Stomach (tissue), 9 donors: Measurements from ENCODE around the gene ARL15. TPM values are rescaled to one million over a fixed set of nuclear protein-coding genes. Genes with fewer than 3 reads are reported as not detected.

Experiments
- DNase-seq, 2 donors: peaks; one replicate each; pipeline versions ENCODE4 v3.0.0 to v3.0.0-alpha.2; 2013 to 2019
- H3K27ac ChIP-seq, 5 donors: fragments of 200-600 bp in 4 of 5; sonication (generic) in 4 of 5; one replicate each; pipeline ENCODE4 v1.5.1; 2013 to 2019; ENCODE audit warnings: mild to moderate bottlenecking in 1 of 5, moderate library complexity in 1 of 5
- H3K27me3 ChIP-seq, 3 donors: fragments of 200-600 bp; sonication (generic); one replicate each; pipeline ENCODE4 v1.5.1; 2017 to 2019; ENCODE audit warnings: mixed run types in 1 of 3
- H3K36me3 ChIP-seq, 4 donors: fragments of 200-600 bp; sonication (generic); 1 replicate in 3 of 4; 2 replicates in 1 of 4; pipeline ENCODE4 v1.5.1; 2016 to 2019
- H3K4me1 ChIP-seq, 4 donors: fragments of 200-600 bp; sonication (generic); one replicate each; pipeline ENCODE4 v1.5.1; 2016 to 2019
- H3K4me3 ChIP-seq, 4 donors: fragments of 200-600 bp; sonication (generic) in 3 of 4; one replicate each; pipeline ENCODE4 v1.5.1; 2016 to 2019; ENCODE audit warnings: mild to moderate bottlenecking in 1 of 4
- H3K9me3 ChIP-seq, 4 donors: fragments of 200-600 bp; sonication (generic); one replicate each; pipeline ENCODE4 v1.5.1; 2016 to 2019
- CTCF ChIP-seq, 7 experiments: fragments of 450-650 bp in 4 of 7; fragments of 200-600 bp in 3 of 7; sonication (generic) in 3 of 7; IDR thresholded peaks; one replicate each; pipeline ENCODE4 v1.5.1; 2016 to 2019; ENCODE audit warnings: antibody characterized with exemption in 7 of 7, control low read depth in 2 of 7, mild to moderate bottlenecking in 1 of 7
- EP300 ChIP-seq: sonication (generic); formaldehyde crosslinking; IDR thresholded peaks from one replicate; pipeline ENCODE4 v1.6.1; 2017; ENCODE audit warnings: antibody characterized with exemption
- POLR2A ChIP-seq, 4 donors: fragments of 450-650 bp; IDR thresholded peaks; one replicate each; pipeline ENCODE4 v1.6.1; 2016; ENCODE audit warnings: antibody characterized with exemption in 4 of 4, control low read depth in 2 of 4, mild to moderate bottlenecking in 1 of 4, moderate library complexity in 1 of 4
- POLR2AphosphoS5 ChIP-seq, 3 donors: sonication (generic); formaldehyde crosslinking; IDR thresholded peaks; one replicate each; pipeline ENCODE4 v1.6.1; 2016; ENCODE audit warnings: antibody characterized with exemption in 3 of 3
- whole genome bisulfite sequencing, 5 donors: extraction: QIAGEN DNeasy Blood & Tissue Kit in 3 of 5; methylation state at CpG; one replicate each; pipeline versions ENCODE4 v1.1.5 to v1.1.7; 2013 to 2018; 5-methylcytosine and 5-hydroxymethylcytosine counted together
- intact Hi-C: fragments of 100-400 bp; cut with DNase I; formaldehyde crosslinking; loops from one replicate; pipeline ENCODE4 v1.15.1; 2023; ENCODE audit warnings: low total_unique reads
- polyA plus RNA-seq, 3 donors: library from polyadenylated mRNA; stranded (reverse); fragments of 200-250 nt; gene quantifications; one replicate each; pipeline ENCODE4 v1.2.3, GENCODE V29; 2013
- total RNA-seq, 5 donors: library from RNA; depleted of rRNA; stranded (reverse); fragments of >200 nt; gene quantifications; one replicate each; pipeline versions ENCODE4 v1.1.0 to v1.2.3, GENCODE V29; 2014 to 2016
- donor health status: healthy with polysubstance abuse.
- donor health status: Bipolar disorder and iron deficiency.
- donor health status: healthy.

The ARL15 gene
- total and polyA plus RNA-seq, 8 donors, result 1.7 to 72.7 (median 12.6) TPM

- no peak for TF ChIP-seq POLR2AphosphoS5 (IDR thresholded peaks at IDR 0.05)
- WGBS, 5 donors, result 79 to 88% (median 81%) methylated on average over 8 of the region's 8 CpGs
- Histone ChIP-seq H3K36me3 (no peaks in the 10 kb centered on the region), H3K9me3 (no peaks in the 10 kb centered on the region), H3K27ac (no peak overlapping the region), H3K4me1 (peaks cover 0 to 5% (median 0%) of the 10 kb centered on the region in 4 donors), H3K27me3 (no peaks in the 10 kb centered on the region), H3K4me3 (no peak overlapping the region)
- peak in 1 of 2 donors; percentile 4 for DNase-seq
- intact Hi-C loops, result no loop called here
These were observed 124.3 kb downstream of the ARL15 start for GRCh38 chr5:54186108-54186507.

- Histone ChIP-seq H3K27me3 (no peaks in the 10 kb centered on the region), H3K27ac (no peak overlapping the region), H3K36me3 (no peaks in the 10 kb centered on the region), H3K9me3 (no peaks in the 10 kb centered on the region), H3K4me3 (no peak overlapping the region), H3K4me1 (peaks cover 0 to 8% (median 2%) of the 10 kb centered on the region in 4 donors)
- intact Hi-C loops, result no loop called here
- no peak for DNase-seq
- no peak for TF ChIP-seq CTCF (IDR thresholded peaks at IDR 0.05)
- no peak for TF ChIP-seq POLR2A (IDR thresholded peaks at IDR 0.05)
- 41 to 74% (median 52%) methylated on average over 2 of the region's 2 CpGs for WGBS, 5 donors
These were observed 125.6 kb downstream of the ARL15 start for GRCh38 chr5:54184806-54185205.

GRCh38 chr5:54180630-54181031 is 129.7 kb downstream of the ARL15 start:
- Histone ChIP-seq H3K4me1 (peaks cover 0 to 36% (median 23%) of the 10 kb centered on the region in 4 donors), H3K9me3 (no peaks in the 10 kb centered on the region), H3K27ac (no peak overlapping the region), H3K27me3 (no peaks in the 10 kb centered on the region), H3K36me3 (no peaks in the 10 kb centered on the region), H3K4me3 (no peak overlapping the region)
- WGBS, 5 donors, result 81 to 85% (median 82%) methylated on average over 7 of the region's 7 CpGs
- intact Hi-C loops, result no loop called here
- DNase-seq, result no peak
- TF ChIP-seq POLR2AphosphoS5 (IDR thresholded peaks at IDR 0.05) (no peak), CTCF (IDR thresholded peaks at IDR 0.05) (no peak), POLR2A (IDR thresholded peaks at IDR 0.05) (no peak), EP300 (no peak)

- H3K27me3 ChIP-seq, result no peaks in the 10 kb centered on the region
- intact Hi-C loops, result no loop called here
These were observed 131.4 kb downstream of the ARL15 start for GRCh38 chr5:54178991-54179390.

More at GRCh38 chr5:54178991-54179390, 131.4 kb downstream of the ARL15 start:
- Histone ChIP-seq H3K36me3 (no peaks in the 10 kb centered on the region), H3K9me3 (no peaks in the 10 kb centered on the region), H3K4me1 (peaks cover 0 to 36% (median 23%) of the 10 kb centered on the region in 4 donors), H3K4me3 (no peak overlapping the region), H3K27ac (peak overlapping the region in 1 of 5 donors; percentile 14)
- TF ChIP-seq EP300, result no peak
- no peak for TF ChIP-seq POLR2AphosphoS5 (IDR thresholded peaks at IDR 0.05)
- TF ChIP-seq CTCF (IDR thresholded peaks at IDR 0.05), result no peak
- TF ChIP-seq POLR2A (IDR thresholded peaks at IDR 0.05), result no peak
- WGBS, 5 donors, result 34 to 57% (median 46%) methylated on average over 4 of the region's 4 CpGs
- no peak for DNase-seq
